ENCODE results near the gene SLC7A4.
A peak's percentile ranks its signal among the peaks of the same experiment; 100 is the strongest.
"Not testable (repeated sequence)": the region's sequence is repeated elsewhere in the genome, so short reads cannot be mapped to it uniquely, and the experiment has no call there.

SLC7A4 gene, protein sequence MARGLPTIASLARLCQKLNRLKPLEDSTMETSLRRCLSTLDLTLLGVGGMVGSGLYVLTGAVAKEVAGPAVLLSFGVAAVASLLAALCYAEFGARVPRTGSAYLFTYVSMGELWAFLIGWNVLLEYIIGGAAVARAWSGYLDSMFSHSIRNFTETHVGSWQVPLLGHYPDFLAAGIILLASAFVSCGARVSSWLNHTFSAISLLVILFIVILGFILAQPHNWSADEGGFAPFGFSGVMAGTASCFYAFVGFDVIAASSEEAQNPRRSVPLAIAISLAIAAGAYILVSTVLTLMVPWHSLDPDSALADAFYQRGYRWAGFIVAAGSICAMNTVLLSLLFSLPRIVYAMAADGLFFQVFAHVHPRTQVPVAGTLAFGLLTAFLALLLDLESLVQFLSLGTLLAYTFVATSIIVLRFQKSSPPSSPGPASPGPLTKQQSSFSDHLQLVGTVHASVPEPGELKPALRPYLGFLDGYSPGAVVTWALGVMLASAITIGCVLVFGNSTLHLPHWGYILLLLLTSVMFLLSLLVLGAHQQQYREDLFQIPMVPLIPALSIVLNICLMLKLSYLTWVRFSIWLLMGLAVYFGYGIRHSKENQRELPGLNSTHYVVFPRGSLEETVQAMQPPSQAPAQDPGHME

DNA sequence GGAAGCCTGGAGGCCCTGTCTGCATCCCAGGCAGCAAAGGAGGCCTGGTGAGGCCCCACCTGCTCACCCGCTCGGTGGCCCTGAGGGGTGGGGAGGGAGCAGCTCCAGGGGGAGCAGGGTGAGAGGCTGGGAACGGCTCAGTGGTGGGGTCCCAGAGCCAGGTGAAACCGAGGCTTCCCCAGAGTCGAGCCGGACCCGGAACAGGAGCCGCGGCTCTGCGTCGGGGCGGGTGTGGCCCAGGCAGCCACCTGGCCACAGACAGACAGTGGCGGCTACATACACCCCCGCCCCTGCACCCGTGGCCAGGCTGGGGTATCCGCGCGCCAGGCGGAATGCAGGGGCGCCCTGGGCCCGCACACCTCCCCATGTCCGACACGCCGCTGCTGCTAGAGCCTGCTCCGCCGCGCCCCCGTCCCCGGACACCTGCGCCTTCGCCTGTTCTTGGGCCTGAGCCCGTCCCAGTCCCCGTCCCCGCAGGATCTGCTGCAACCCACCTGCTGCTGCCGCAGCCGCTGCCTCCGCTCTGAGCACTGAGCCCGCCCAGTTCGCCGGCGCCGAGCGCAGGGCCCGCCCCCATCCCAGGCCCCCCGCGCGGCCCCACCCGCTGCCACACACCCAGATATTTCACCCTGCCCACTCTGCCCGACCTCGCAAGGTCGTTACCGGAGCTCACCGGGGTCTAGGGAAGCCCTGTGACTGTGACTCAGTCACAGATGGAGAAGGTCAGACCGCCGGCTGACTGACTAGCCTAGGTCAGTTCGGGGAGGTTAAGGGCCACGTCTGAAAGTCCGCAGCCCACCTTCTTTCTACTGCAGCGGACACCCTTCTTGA, at the start of gene SLC7A4:
SLC7A4 (minus strand) TSS at position 525 of the 831 bp plus-strand sequence. CDS start 749 bp downstream, outside the sequence.
- no peak for DNase-seq

DNA sequence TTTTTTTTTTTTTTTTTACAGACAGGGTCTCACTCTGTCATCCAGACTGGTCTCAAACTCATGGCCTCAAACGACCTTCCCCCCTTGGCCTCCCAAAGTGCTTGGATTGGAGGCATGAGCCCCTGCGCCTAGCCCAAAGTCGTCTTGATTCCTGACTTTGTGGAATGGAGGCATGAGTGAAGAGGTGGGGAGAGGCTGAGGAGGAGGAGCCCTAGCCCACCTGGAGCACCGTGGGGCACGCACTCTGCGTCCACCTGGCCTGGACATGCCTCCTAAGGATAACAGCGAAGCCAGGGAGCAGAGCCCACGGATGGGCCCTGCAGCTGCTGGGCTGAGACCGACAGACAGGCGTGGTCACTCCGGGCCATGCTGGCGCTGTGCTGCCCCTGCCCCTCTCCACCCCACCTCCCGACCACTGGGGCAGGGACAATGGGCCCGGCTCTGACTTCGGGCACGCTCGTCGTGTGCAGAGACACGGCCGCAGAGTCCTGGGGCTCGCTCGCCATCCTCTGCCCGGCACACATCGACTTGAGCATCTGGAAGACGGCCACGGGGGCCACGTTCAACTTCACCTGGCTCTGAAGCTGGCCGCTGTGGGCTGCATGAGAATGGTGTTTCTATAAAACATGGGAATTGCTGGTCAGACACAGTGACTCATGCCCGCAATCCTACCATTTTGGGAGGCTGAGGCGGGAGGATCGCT, 48.2 kb upstream of the SLC7A4 start:
- no peak for DNase-seq

DNA sequence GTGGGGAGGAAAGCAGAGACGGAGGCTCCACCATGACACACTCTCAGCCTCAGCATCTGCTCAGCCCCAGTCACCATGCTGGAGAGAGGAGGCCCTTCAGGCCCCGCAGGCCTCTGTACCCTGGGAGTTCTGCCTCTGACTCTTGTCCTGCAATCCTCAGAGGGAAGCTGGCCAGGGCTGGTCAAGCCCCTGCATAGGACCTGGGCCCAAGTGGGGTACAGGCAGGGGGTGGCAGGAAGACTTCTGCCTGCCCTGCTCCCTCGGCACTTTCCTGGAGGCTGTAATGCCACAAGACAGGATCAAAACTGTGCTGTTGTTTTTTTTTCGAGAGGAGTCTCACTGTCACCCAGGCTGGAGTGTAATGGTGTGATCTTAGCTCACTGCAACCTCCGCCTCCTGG, 47.1 kb upstream of the SLC7A4 start:
- no peak for DNase-seq

DNA sequence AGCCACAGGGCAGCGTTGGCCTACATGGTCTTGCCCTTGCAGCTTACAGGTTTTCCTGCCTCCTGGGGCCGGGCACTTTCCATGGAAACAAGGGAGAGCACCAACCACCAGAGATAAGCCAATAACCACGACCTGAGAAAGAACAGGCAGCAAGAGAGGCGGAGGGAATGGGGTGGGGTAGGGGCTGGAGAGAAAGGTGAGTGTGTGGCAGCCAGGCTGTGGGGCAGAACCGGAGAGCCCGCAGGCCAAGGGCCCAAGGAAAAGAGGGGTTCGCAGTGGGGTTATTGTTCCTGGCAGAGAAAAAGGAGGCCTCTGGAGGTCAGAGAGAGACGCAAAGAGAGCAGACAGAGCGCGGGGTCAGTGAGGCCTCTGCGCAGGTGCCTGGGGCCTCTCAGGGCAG, 46.6 kb upstream of the SLC7A4 start:
- no peak for DNase-seq

DNA sequence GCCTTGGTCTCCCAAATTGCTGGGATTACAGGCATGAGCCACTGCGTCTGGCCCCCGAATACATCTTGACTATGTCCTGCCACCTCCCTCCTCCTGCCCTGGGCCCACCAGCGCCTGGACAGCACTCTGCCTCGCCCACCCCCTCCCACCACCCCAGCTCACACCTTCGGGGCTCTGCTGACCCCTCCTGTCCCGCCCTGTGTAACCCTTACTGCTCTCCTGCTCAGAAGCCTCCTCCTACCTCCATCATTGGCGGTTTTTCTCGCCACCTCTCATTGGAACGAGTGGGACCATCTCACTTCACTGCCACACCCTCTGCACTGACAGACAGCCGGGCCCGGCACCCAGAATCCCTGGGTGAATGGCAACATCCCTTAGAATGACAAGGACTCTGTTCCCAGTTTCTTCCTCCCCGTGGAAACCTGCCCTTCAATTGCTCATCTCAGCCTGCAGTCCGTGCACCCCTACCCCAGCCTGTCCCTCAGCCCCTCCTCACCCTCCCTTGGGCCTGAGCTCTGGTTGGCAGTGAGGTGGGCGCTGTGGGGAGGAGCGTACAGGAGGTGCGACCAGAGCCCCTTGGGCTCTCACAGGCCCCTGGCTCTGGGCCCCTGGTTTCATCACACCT, 45.6 kb upstream of the SLC7A4 start:
- DNase-seq: no peak

DNA sequence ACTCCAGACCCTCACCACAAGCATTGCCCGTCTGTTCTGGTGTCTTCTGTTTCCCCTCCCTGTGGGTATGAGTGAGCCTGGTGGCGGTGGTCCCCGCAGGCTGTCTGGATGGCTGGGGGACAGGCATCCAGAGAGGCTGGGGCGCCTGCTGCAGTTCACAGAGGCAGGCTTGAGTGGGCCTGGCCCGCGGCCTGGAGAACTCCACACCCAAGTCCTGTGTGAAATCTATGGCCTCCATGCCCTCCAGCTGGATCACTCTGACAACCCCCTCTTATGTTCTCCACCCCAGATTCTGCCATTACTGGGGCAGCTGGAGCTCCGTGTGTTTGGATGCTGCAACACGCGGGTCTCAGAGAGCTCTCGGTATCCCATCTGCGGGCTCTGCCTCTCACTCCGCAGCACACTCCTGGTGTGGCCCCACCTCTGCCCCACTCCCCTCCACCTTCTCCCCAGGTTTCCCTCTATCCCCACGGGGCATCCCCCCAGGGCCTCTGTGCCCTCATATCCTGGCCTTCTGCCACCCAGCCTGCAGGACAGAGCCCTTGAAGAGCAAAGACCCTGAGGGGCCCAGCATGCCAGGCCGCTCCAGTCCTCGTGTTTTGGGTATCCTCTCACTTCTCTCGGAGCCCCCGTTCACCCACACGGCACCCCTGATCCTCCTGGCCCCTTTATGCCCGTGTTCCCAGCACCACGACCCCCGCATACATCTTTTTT, 44.7 kb upstream of the SLC7A4 start:
- no peak for DNase-seq

DNA sequence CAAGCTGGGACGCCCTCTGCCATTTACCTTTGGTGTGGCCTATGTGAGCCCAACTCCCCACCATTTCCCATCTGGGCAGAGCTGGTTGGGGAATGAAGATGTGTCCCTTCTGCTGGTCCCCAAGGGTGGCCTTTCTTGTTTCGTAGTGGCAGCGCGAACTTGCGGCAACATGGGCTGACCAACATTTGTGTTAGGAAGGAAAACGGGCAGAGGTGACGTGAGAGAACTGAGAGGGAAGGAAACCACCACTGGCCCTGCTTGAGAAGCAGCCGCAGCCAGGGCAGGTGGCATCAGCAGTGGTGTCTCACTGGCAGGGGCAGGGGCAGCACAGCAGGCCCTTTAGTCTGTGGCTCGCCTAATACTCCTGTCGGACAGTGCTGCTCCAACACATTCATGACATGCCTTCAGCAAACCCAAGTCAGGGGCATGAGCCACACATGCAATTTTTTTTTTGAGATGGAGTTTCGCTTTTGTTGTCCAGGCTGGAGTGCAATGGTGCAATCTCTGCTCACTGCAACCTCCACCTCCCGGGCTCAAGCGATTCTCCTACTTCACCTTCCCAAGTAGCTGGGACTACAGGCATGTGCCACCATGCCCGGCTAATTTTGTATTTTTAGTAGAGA, 43.3 kb upstream of the SLC7A4 start:
- no peak for DNase-seq

DNA sequence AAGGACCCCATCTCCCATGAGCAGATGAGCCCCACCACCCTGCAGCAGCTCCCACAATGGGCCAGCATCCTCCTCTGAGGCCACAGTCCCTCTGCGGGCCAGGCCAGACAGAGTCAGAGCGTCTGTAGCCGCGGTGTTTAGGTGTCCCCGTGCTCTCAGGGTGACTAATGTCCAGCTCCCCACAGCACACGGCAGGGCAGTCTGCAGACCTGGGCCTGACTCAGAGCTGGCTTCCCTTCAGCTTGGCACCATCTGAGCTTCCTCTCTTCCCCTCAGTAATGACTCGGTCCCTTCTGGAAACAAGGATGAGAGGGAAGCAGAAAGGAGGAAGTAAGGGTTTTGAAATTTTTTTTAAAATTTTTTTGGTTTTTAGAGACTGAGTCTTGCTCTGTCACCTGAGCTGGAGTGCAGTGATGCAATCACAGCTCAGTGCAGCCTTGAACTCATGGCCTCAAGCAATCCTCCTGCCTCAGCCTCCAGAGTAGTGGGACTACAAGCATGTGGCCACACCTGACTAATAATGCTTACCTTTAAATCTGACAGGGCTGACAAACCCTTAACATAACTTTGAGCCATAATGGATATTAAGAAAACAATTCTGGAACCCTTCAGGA, 41.8 kb upstream of the SLC7A4 start:
- peak; percentile 50 for DNase-seq

DNA sequence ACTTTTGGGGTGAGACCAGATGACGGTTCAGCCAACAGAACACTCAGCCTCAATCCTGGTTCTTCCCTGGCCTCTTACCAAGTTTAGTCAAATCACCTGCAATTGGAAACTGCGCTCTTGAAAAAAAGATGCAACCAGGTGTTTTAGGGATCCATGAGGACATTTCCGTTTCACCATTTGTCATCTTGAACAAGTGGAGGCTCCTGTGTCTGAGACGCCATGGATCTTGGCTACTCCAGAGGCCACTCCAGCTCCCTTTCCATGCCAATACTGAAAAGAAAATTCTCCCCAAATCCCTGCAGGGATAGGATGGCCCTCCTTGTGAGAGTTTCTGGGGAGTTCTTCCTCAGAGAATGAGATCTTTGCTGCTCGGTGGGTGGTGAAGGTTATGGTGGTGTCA, 41.1 kb upstream of the SLC7A4 start:
- no peak for DNase-seq

DNA sequence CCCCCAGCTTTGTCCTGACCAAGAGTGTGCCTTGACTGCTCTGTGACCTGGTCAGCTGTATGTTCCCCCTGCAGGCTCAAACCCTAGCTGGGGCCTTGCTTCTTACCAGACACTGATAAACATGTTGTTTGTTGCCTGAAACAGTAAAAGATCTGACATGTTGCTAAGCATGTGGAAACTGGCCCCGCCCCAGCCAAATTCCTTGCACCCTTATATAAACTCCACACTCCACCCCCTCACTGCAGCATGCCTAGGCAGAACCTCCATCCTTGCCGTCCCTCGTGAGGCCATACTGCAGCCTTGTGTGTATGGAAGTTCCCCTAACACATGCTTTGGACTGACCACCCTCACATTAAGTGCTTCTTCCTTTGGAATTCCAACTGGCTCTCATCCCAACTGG, 40.7 kb upstream of the SLC7A4 start:
- DNase-seq: no peak

DNA sequence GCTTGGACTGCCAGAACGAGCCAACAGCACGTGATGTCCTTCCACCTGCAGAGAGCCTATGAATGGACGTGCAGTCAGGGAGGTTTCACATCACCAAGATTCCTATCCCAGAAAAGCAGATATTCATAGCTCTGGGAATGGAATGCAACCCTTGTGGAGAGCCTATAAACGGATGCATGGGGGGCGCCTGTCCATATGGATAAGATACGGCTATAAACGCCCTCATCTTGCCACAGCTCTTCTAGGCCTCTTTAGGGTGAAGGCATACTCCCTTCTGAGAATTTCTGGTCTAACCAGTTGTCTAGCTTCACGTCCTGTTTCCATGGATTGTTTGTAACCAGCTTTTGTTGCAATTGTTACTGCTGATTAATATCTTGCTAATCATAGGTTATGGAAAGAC, 39.4 kb upstream of the SLC7A4 start:
- not testable (repeated sequence) for DNase-seq

DNA sequence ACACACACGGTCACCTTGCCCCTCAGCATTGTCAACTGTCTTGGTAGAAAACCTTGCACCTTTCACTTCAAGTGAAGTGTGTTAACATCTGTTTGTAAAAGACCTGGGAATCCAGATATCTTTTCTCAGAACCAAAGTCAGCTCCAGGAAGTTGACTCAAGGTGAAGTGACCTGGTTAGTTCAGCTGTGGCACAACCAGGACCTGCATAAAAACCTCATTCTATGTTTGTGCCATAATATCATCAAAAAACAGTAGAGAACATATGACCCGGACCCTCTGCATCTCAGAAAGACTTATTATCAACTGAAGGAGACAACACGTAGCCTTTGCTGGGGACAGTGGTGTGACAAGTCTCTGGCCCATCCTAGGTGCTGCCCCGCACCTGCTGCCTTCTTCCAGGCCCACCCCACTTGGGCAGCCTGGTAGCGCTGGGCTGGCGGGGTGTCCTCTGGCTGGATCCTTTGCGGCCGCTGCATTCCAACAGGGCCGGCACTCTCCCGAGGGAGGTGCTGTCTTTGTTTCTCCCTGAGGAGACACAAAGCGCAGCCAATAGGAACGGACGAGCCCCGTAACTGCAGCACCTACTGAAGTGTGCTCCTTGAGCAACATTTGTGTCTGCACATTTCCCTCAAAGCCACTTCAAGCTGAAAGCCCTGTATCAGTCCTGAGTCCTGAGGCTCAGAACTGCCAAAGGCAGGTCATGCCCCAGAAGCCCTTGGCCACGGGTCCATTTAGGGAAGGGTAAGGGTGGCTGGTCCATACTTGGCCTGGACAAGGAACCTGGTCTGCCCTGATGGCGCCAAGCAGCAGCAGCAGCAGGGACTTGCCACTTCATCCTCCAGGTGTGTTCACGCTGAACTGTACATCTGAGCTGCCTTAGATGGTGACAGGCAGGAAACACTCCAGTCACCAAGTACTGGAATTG, 38.6 kb upstream of the SLC7A4 start:
- no peak for DNase-seq

DNA sequence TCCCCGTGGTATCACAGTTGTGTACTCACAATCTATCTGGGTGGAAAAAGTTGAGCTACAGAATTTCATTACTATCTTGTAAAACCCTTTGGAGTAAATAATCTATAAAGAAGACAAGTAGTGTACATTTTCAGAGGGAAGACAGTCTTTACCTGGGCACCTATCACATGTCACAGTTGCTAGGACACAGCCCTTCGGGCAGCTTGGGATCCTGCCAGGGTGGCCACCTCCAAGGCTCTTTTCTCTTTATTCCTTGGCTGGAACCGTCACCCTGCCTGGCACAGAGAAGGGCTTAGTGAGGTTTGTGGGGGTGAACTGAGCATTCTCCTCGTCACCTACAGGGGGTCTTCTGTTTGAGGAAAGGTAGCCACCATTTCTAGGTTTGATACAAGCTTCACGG, 37.0 kb upstream of the SLC7A4 start:
- no peak for DNase-seq

DNA sequence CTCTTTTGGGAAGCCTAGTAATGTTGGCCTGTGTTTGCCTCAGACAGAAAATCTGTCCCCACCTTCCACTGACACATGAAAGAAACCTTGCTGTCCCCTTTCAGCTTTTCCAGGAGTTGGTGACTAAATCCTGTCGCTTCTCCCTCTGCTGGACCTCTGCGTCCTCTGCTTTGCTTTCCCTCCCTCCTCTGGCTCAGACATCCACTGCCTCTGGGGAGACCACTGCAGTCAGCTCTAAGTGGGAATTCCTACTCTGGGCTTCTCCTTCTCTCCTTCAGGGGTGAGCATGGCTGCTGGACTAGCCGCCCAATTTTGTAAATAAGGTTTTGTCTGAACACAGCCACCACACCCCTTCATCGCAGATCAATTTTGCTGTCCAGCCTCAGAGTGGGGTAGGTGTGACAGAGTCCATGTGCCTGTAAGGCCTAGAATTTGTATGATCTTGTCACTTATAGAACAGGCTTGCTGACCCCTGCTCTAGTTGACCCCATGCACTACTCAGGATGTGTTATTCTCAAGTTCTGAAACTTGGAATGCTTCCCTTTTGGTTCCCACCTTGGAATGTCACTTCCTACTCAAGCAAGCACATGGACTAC, 36.4 kb upstream of the SLC7A4 start:
- DNase-seq: no peak

DNA sequence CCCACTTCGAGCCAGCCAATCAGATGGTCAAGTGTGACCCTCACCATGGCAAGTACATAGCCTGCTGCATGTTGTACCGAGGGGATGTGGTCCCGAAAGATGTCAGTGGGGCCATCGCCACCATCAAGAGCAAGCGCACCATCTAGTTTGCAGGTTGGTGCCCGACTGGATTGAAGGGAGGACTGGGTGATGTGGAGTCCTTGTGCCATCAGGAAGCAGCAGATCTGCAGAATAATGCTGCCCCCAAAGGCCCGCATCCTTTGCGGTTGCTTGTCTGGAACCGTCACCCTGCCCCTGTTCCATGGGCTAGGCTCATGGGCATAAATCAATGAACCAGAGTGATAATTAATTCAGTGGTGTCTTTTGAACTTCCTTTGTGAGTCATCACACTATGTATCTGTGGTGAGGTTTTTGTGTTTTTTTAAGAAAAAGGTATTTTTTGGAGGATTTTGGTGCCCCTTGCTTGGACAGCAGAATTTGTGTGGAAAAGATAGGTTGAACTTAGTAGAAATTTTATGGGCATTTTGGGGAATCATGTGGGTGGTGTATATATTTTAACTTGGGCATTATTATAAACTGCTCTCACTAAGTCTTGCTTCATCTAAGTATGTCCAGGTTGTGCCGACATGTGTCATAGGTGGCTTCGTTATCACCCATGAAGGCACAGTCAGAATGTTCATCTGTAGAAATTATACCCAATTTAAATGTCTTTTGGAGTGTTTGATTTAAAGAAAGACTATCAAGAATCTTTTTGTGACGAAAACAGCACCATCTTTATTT, 35.7 kb upstream of the SLC7A4 start:
- no peak for DNase-seq

DNA sequence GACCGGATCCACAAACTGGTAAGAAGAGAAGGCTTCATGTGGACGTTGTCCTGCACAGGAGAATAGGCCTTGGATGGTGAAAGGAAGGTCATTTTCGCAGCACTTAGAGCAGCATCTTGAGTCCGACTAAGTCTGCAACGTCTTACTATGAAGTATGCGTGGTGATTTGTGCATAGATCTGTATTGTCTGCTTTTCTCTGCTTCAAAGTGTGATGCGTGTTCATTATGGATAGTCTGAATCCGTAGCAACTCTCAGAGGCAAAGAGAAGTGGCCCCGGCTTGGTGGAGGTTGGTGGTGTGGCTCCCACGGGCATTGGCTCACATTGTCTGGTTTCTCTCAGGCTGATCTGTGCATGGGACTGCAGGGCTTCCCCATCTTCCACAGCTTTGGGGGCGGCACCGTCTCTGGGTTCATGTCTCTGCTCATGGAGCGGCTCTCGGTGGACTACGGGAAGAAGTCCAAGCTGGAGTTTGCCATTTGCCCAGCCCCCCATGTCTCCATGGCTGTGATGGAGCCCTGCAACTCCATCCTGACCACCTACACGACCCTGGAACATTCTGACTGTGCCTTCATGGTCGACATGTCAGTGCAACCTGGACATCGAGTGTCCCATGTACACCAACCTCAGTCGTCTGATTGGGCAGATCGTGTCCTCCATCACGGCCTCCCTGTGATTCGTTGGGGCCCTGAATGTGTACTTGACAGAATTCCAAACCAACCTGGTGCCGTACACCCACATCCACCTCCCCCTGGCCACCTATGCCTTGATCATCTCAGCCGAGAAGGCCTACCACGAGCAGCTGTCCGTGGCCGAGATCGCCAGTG, 34.9 kb upstream of the SLC7A4 start:
- no peak for DNase-seq

All from OCI-M1 (cell line).